DOHH2 (cell line): ENCODE data around the gene IRF2BPL.

Experiments used
- EZH2phosphoT487 ChIP-seq: fragments of 200-600 bp; sonication (generic); IDR thresholded peaks from 2 replicates; pipeline ENCODE4 v1.6.1; 2017; ENCODE audit warnings: borderline replicate concordance, mild to moderate bottlenecking, antibody characterized with exemption, low read length, moderate library complexity, mixed read lengths
- TF ChIP-seq, protein P1 (sequence below): fragments of 200-600 bp; sonication (generic); IDR thresholded peaks from one replicate; pipeline ENCODE4 v1.5.1; 2014; ENCODE audit warnings: antibody characterized with exemption, mild to moderate bottlenecking, low read depth, low read length; ENCODE audit not compliant: poor library complexity, severe bottlenecking

DNA sequence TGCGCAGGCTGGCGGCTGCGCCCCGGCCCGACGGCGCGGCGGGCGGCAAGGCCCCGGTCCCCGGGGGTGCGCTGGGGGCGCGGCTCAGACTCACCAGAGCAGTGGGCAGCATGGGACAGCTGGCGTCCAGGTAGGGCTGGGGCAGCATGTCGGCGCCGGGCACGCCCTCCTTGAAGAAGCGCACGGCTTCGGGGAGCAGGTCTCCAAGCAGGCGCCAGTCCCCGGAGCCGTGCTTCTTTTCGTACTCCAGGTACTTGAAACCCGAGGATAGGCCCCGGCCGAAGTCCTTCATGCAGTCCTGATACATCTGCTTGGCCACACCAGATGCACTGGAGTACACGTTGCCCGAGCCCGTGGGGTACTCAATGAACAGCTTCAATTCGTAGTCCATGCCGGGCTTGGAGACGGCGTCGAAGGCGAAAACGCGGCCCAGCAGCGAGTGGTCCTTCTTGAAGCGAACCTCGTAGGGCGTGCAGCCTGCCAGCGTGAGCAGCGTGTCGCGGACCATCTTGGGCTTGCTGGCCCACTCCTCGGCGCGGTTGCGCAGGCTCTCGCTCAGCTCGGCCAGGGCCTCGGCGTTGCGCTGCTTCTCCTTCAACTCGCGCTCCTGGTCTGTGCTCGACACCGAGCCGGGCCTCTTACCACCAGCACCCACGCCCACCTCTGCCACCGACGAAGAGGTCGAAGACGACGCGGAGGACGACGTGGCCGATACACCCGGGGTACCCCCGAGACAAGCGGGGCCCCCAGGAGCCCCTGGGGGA, 2.2 kb downstream of the IRF2BPL start:
- no peak for TF ChIP-seq EZH2phosphoT487
- TF ChIP-seq, protein P1, sequence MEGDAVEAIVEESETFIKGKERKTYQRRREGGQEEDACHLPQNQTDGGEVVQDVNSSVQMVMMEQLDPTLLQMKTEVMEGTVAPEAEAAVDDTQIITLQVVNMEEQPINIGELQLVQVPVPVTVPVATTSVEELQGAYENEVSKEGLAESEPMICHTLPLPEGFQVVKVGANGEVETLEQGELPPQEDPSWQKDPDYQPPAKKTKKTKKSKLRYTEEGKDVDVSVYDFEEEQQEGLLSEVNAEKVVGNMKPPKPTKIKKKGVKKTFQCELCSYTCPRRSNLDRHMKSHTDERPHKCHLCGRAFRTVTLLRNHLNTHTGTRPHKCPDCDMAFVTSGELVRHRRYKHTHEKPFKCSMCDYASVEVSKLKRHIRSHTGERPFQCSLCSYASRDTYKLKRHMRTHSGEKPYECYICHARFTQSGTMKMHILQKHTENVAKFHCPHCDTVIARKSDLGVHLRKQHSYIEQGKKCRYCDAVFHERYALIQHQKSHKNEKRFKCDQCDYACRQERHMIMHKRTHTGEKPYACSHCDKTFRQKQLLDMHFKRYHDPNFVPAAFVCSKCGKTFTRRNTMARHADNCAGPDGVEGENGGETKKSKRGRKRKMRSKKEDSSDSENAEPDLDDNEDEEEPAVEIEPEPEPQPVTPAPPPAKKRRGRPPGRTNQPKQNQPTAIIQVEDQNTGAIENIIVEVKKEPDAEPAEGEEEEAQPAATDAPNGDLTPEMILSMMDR = no peak
